Activated naive CD8-positive, alpha-beta T cell treated with anti-CD3 and anti-CD28 coated beads, Interleukin-2, amount 10 ng/mL, durations not matched to agents 7 days and 5 days (primary cell): ENCODE measurements around the gene UBALD2. TPM values are rescaled to one million over a fixed set of nuclear protein-coding genes. Genes with fewer than 3 reads are reported as not detected.
"Not testable (repeated sequence)": the region's sequence is repeated elsewhere in the genome, so short reads cannot be mapped to it uniquely, and the experiment has no call there.

ENCODE experiments used
- ATAC-seq: fragments of 150-1000 bp; cut with Tn5 transposase; one replicate; pipeline ENCODE4 v1.10.0; 2021; ENCODE audit warnings: low read depth, moderate library complexity
- POLR2A ChIA-PET: fragments of 350-600 bp; sonication (Branson Sonifier 250); formaldehyde crosslinking; loops from one replicate; lab custom pipeline; 2021; ENCODE audit warnings: antibody characterized with exemption; lab: Charles Lee
- DNase-seq: peaks from one replicate; pipeline ENCODE4 v3.0.0; 2021
- H3K27ac Mint-ChIP-seq: one replicate; pipeline ENCODE4 v1.8.0; 2022; ENCODE audit warnings: mild to moderate bottlenecking, mixed read lengths
- H3K27me3 Mint-ChIP-seq: one replicate; pipeline ENCODE4 v1.8.0; 2022; ENCODE audit warnings: mild to moderate bottlenecking, moderate library complexity, mixed read lengths
- H3K36me3 Mint-ChIP-seq: one replicate; pipeline ENCODE4 v1.8.0; 2021; ENCODE audit warnings: mild to moderate bottlenecking, mixed read lengths
- H3K4me1 Mint-ChIP-seq: one replicate; pipeline ENCODE4 v1.8.0; 2021; ENCODE audit warnings: mixed read lengths
- H3K4me3 Mint-ChIP-seq: one replicate; pipeline ENCODE4 v1.8.0; 2022; ENCODE audit warnings: mild to moderate bottlenecking, moderate library complexity, mixed read lengths
- H3K9me3 Mint-ChIP-seq: one replicate; pipeline ENCODE4 v1.8.0; 2021; ENCODE audit warnings: mixed read lengths
- total RNA-seq, 2 experiments: library from RNA; stranded (reverse); gene quantifications; one replicate each; pipeline ENCODE4 v1.2.3, GENCODE V29; 2021

Gene UBALD2
- 100 to 1,000 TPM; 344 to 375 TPM for total RNA-seq

GRCh38 chr17:76264755-76265623 is at the start of gene UBALD2:
UBALD2 (plus strand) TSS chr17:76265348; CDS start chr17:76265506, 158 bp downstream.
- H3K4me3 Mint-ChIP-seq = peak within 1 kb of the TSS; percentile 88
- peak within 1 kb of the TSS; percentile 96 for H3K27ac Mint-ChIP-seq
- peaks cover 51% of the 10 kb centered on the region for H3K4me1 Mint-ChIP-seq
- peak; percentile 81 for ATAC-seq
- POLR2A ChIA-PET = interaction anchor here (0.7 to 38.5 kb wide), 12 partner anchors 5 to 485 kb away, joined by 3 to 1721 read pairs (median 36); partner anchors contain the start of genes FOXJ1, RNF157 and UBALD2
- no peaks in the 10 kb centered on the region for H3K27me3 Mint-ChIP-seq
- no peaks in the 10 kb centered on the region for H3K9me3 Mint-ChIP-seq
- peak; percentile 99 for DNase-seq
- H3K36me3 Mint-ChIP-seq = peaks cover 41% of the 10 kb centered on the region

GRCh38 chr17:76217081-76217480 is 48.1 kb upstream of the UBALD2 start:
- peaks cover 46% of the 10 kb centered on the region for H3K36me3 Mint-ChIP-seq

GRCh38 chr17:76219670-76220383 is 45.3 kb upstream of the UBALD2 start:
- no peak for DNase-seq
- peaks cover 26% of the 10 kb centered on the region for H3K4me1 Mint-ChIP-seq
- H3K9me3 Mint-ChIP-seq = no peaks in the 10 kb centered on the region
- ATAC-seq = no peak
- peaks cover 47% of the 10 kb centered on the region for H3K36me3 Mint-ChIP-seq
- POLR2A ChIA-PET = interaction anchor here (0.7 to 1.9 kb wide), 4 partner anchors 10 to 19 kb away, joined by 3 to 10 read pairs (median 4); no protein-coding TSS in a partner anchor
- no peak overlapping the region for H3K27ac Mint-ChIP-seq
- no peak overlapping the region for H3K4me3 Mint-ChIP-seq
- H3K27me3 Mint-ChIP-seq = no peaks in the 10 kb centered on the region

More at GRCh38 chr17:76217081-76217480, 48.1 kb upstream of the UBALD2 start:
- POLR2A ChIA-PET = interaction anchor here (0.8 to 1.6 kb wide), 2 partner anchors 13 to 55 kb away, joined by 4 to 5 read pairs; no protein-coding TSS in a partner anchor
- no peaks in the 10 kb centered on the region for H3K27me3 Mint-ChIP-seq
- H3K9me3 Mint-ChIP-seq = no peaks in the 10 kb centered on the region
- no peak overlapping the region for H3K4me3 Mint-ChIP-seq
- H3K27ac Mint-ChIP-seq = no peak overlapping the region
- no peak for ATAC-seq
- no peak for DNase-seq
- H3K4me1 Mint-ChIP-seq = peaks cover 28% of the 10 kb centered on the region

GRCh38 chr17:76223802-76224201 is 41.3 kb upstream of the UBALD2 start:
- Mint-ChIP-seq H3K4me1 (peaks cover 20% of the 10 kb centered on the region), H3K27me3 (no peaks in the 10 kb centered on the region), H3K4me3 (no peak overlapping the region), H3K36me3 (peaks cover 47% of the 10 kb centered on the region), H3K9me3 (peaks cover 2% of the 10 kb centered on the region), H3K27ac (no peak overlapping the region)
- POLR2A ChIA-PET = interaction anchor here (1.6 kb wide), 1 partner anchor 16 kb away, joined by 7 read pairs; no protein-coding TSS in a partner anchor
- ATAC-seq (no peak), DNase-seq (no peak)

- not testable (repeated sequence) for H3K27me3 Mint-ChIP-seq, H3K9me3 Mint-ChIP-seq, DNase-seq, ATAC-seq, H3K4me3 Mint-ChIP-seq
- Mint-ChIP-seq H3K27ac (peak overlapping the region; percentile 26), H3K36me3 (peaks cover 56% of the 10 kb centered on the region), H3K4me1 (peaks cover 19% of the 10 kb centered on the region)
- POLR2A ChIA-PET = interaction anchor here (0.7 to 1.6 kb wide), 3 partner anchors 17 to 121 kb away, joined by 5 to 7 read pairs (median 7); no protein-coding TSS in a partner anchor
Measured at GRCh38 chr17:76225373-76226086, 39.6 kb upstream of the UBALD2 start.

- ATAC-seq, DNase-seq, H3K27me3 Mint-ChIP-seq, H3K4me3 Mint-ChIP-seq, H3K27ac Mint-ChIP-seq, POLR2A ChIA-PET, H3K9me3 Mint-ChIP-seq: not testable (repeated sequence)
- H3K36me3 Mint-ChIP-seq = peaks cover 53% of the 10 kb centered on the region
- peaks cover 20% of the 10 kb centered on the region for H3K4me1 Mint-ChIP-seq
Measured at GRCh38 chr17:76226749-76227148, 38.4 kb upstream of the UBALD2 start.

GRCh38 chr17:76232342-76232741 is 32.8 kb upstream of the UBALD2 start:
- H3K27me3 Mint-ChIP-seq = no peaks in the 10 kb centered on the region
- H3K36me3 Mint-ChIP-seq = peaks cover 50% of the 10 kb centered on the region
- DNase-seq (no peak), ATAC-seq (no peak)
- H3K4me3 Mint-ChIP-seq = no peak overlapping the region
- H3K9me3 Mint-ChIP-seq = peaks cover 6% of the 10 kb centered on the region
- POLR2A ChIA-PET = interaction anchor here (38.5 kb wide), 1 partner anchor 38 kb away, joined by 1721 read pairs; the partner anchor contains the start of gene UBALD2
- H3K27ac Mint-ChIP-seq = no peak overlapping the region
- H3K4me1 Mint-ChIP-seq = peaks cover 41% of the 10 kb centered on the region

GRCh38 chr17:76233588-76234353 is 31.4 kb upstream of the UBALD2 start:
- DNase-seq (no peak), ATAC-seq (no peak)
- POLR2A ChIA-PET = interaction anchor here (1.0 to 38.5 kb wide), 2 partner anchors 22 to 36 kb away, joined by 3 to 1721 read pairs; partner anchors contain the start of gene UBALD2
- Mint-ChIP-seq H3K9me3 (peaks cover 4% of the 10 kb centered on the region), H3K4me1 (peaks cover 50% of the 10 kb centered on the region), H3K4me3 (no peak overlapping the region), H3K36me3 (peaks cover 57% of the 10 kb centered on the region), H3K27me3 (no peaks in the 10 kb centered on the region), H3K27ac (peak overlapping the region; percentile 67)

GRCh38 chr17:76234354-76234679 is 30.8 kb upstream of the UBALD2 start:
- Mint-ChIP-seq H3K9me3 (peaks cover 1% of the 10 kb centered on the region), H3K27ac (no peak overlapping the region), H3K4me3 (no peak overlapping the region), H3K4me1 (peaks cover 51% of the 10 kb centered on the region), H3K27me3 (no peaks in the 10 kb centered on the region), H3K36me3 (peaks cover 57% of the 10 kb centered on the region)
- DNase-seq = no peak
- no peak for ATAC-seq
- POLR2A ChIA-PET = interaction anchor here (1.0 to 38.5 kb wide), 2 partner anchors 22 to 36 kb away, joined by 3 to 1721 read pairs; partner anchors contain the start of gene UBALD2

GRCh38 chr17:76235883-76236282 is 29.3 kb upstream of the UBALD2 start:
- H3K36me3 Mint-ChIP-seq = peaks cover 47% of the 10 kb centered on the region
- no peak for ATAC-seq
- POLR2A ChIA-PET = interaction anchor here (1.1 to 38.5 kb wide), 4 partner anchors 10 to 34 kb away, joined by 4 to 1721 read pairs (median 12); partner anchors contain the start of gene UBALD2

GRCh38 chr17:76236603-76237002 is 28.5 kb upstream of the UBALD2 start:
- no peak for ATAC-seq
- H3K27ac Mint-ChIP-seq = no peak overlapping the region
- peaks cover 48% of the 10 kb centered on the region for H3K36me3 Mint-ChIP-seq
- no peaks in the 10 kb centered on the region for H3K27me3 Mint-ChIP-seq
- H3K4me3 Mint-ChIP-seq = no peak overlapping the region
- H3K4me1 Mint-ChIP-seq = peaks cover 56% of the 10 kb centered on the region
- POLR2A ChIA-PET = interaction anchor here (1.4 to 38.5 kb wide), 5 partner anchors 9 to 44 kb away, joined by 4 to 1721 read pairs (median 30); partner anchors contain the start of gene UBALD2
- peaks cover 1% of the 10 kb centered on the region for H3K9me3 Mint-ChIP-seq
- DNase-seq = no peak

More at GRCh38 chr17:76235883-76236282, 29.3 kb upstream of the UBALD2 start:
- Mint-ChIP-seq H3K4me3 (no peak overlapping the region), H3K27ac (no peak overlapping the region), H3K4me1 (peaks cover 50% of the 10 kb centered on the region), H3K9me3 (peaks cover 1% of the 10 kb centered on the region), H3K27me3 (no peaks in the 10 kb centered on the region)
- no peak for DNase-seq
